Measurements from ENCODE around the gene ALG3.
"Not testable (repeated sequence)": the region's sequence is repeated elsewhere in the genome, so short reads cannot be mapped to it uniquely, and the experiment has no call there.

The ALG3 gene

GRCh38 chr3:184282941-184283340, 34.2 kb upstream of the ALG3 start:
- H3K27ac ChIP-seq (ENCODE audit: insufficient read depth, low read length, poor library complexity, severe bottlenecking) = no peak overlapping the region
- H3K4me1 ChIP-seq (ENCODE audit: control insufficient read depth, insufficient read depth, low read length, poor library complexity, severe bottlenecking) = no peaks in the 10 kb centered on the region
- no peaks in the 10 kb centered on the region for H3K36me3 ChIP-seq (ENCODE audit: control insufficient read depth, insufficient read depth, low read length)
- H3K27me3 ChIP-seq (replicated peaks; ENCODE audit: control insufficient read depth, insufficient read depth, low read length, poor library complexity, severe bottlenecking) = no peaks in the 10 kb centered on the region
- H3K4me3 ChIP-seq (ENCODE audit: insufficient read depth, low read depth, low read length, poor library complexity, severe bottlenecking) = no peak overlapping the region
- no peaks in the 10 kb centered on the region for H3K9me3 ChIP-seq (ENCODE audit: control insufficient read depth, low read length)
- no peak for DNase-seq

GRCh38 chr3:184277366-184277765, 28.6 kb upstream of the ALG3 start:
- Histone ChIP-seq H3K4me3 (ENCODE audit: insufficient read depth, low read depth, low read length, poor library complexity, severe bottlenecking) (no peak overlapping the region), H3K9me3 (ENCODE audit: control insufficient read depth, low read length) (no peaks in the 10 kb centered on the region), H3K4me1 (ENCODE audit: control insufficient read depth, insufficient read depth, low read length, poor library complexity, severe bottlenecking) (no peaks in the 10 kb centered on the region), H3K27me3 (replicated peaks; ENCODE audit: control insufficient read depth, insufficient read depth, low read length, poor library complexity, severe bottlenecking) (peaks cover 19% of the 10 kb centered on the region), H3K36me3 (ENCODE audit: control insufficient read depth, insufficient read depth, low read length) (no peaks in the 10 kb centered on the region), H3K27ac (ENCODE audit: insufficient read depth, low read length, poor library complexity, severe bottlenecking) (no peak overlapping the region)
- no peak for DNase-seq

- no peak within 1 kb of the TSS for H3K4me3 ChIP-seq (ENCODE audit: insufficient read depth, low read depth, low read length, poor library complexity, severe bottlenecking)
- H3K9me3 ChIP-seq (ENCODE audit: control insufficient read depth, low read length) = no peaks in the 10 kb centered on the region
- DNase-seq = no peak
- no peak within 1 kb of the TSS for H3K27ac ChIP-seq (ENCODE audit: insufficient read depth, low read length, poor library complexity, severe bottlenecking)
- H3K27me3 ChIP-seq (replicated peaks; ENCODE audit: control insufficient read depth, insufficient read depth, low read length, poor library complexity, severe bottlenecking) = peaks cover 19% of the 10 kb centered on the region
- no peaks in the 10 kb centered on the region for H3K4me1 ChIP-seq (ENCODE audit: control insufficient read depth, insufficient read depth, low read length, poor library complexity, severe bottlenecking)
- H3K36me3 ChIP-seq (ENCODE audit: control insufficient read depth, insufficient read depth, low read length) = no peaks in the 10 kb centered on the region
Observed at GRCh38 chr3:184275961-184276910, 27.5 kb upstream of the ALG3 start, which contains the start of gene ECE2. TSS of gene ECE2 (plus strand) at chr3:184276022. CDS start at chr3:184276154, 132 bp downstream.

- Histone ChIP-seq H3K4me1 (ENCODE audit: control insufficient read depth, insufficient read depth, low read length, poor library complexity, severe bottlenecking) (no peaks in the 10 kb centered on the region), H3K27me3 (replicated peaks; ENCODE audit: control insufficient read depth, insufficient read depth, low read length, poor library complexity, severe bottlenecking) (peaks cover 19% of the 10 kb centered on the region), H3K4me3 (ENCODE audit: insufficient read depth, low read depth, low read length, poor library complexity, severe bottlenecking) (no peak overlapping the region), H3K27ac (ENCODE audit: insufficient read depth, low read length, poor library complexity, severe bottlenecking) (no peak overlapping the region), H3K36me3 (ENCODE audit: control insufficient read depth, insufficient read depth, low read length) (no peaks in the 10 kb centered on the region), H3K9me3 (ENCODE audit: control insufficient read depth, low read length) (no peaks in the 10 kb centered on the region)
- no peak for DNase-seq
Observed at GRCh38 chr3:184275381-184275701, 26.6 kb upstream of the ALG3 start.

- H3K27ac ChIP-seq (ENCODE audit: insufficient read depth, low read length, poor library complexity, severe bottlenecking) = no peak overlapping the region
- peaks cover 20% of the 10 kb centered on the region for H3K27me3 ChIP-seq (replicated peaks; ENCODE audit: control insufficient read depth, insufficient read depth, low read length, poor library complexity, severe bottlenecking)
- H3K9me3 ChIP-seq (ENCODE audit: control insufficient read depth, low read length) = no peaks in the 10 kb centered on the region
- no peak for DNase-seq
- H3K36me3 ChIP-seq (ENCODE audit: control insufficient read depth, insufficient read depth, low read length) = no peaks in the 10 kb centered on the region
- H3K4me3 ChIP-seq (ENCODE audit: insufficient read depth, low read depth, low read length, poor library complexity, severe bottlenecking) = no peak overlapping the region
- H3K4me1 ChIP-seq (ENCODE audit: control insufficient read depth, insufficient read depth, low read length, poor library complexity, severe bottlenecking) = no peaks in the 10 kb centered on the region
Observed at GRCh38 chr3:184272269-184272668, 23.5 kb upstream of the ALG3 start.

GRCh38 chr3:184267249-184267648, 18.5 kb upstream of the ALG3 start:
- not testable (repeated sequence) for DNase-seq; H3K4me3 ChIP-seq (ENCODE audit: insufficient read depth, low read depth, low read length, poor library complexity, severe bottlenecking); H3K9me3 ChIP-seq (ENCODE audit: control insufficient read depth, low read length); H3K27me3 ChIP-seq (replicated peaks; ENCODE audit: control insufficient read depth, insufficient read depth, low read length, poor library complexity, severe bottlenecking); H3K4me1 ChIP-seq (ENCODE audit: control insufficient read depth, insufficient read depth, low read length, poor library complexity, severe bottlenecking); H3K27ac ChIP-seq (ENCODE audit: insufficient read depth, low read length, poor library complexity, severe bottlenecking); H3K36me3 ChIP-seq (ENCODE audit: control insufficient read depth, insufficient read depth, low read length)

- peaks cover 5% of the 10 kb centered on the region for H3K27me3 ChIP-seq (replicated peaks; ENCODE audit: control insufficient read depth, insufficient read depth, low read length, poor library complexity, severe bottlenecking)
Observed at GRCh38 chr3:184262764-184263179, 14.0 kb upstream of the ALG3 start.

GRCh38 chr3:184261854-184262763, 13.3 kb upstream of the ALG3 start:
- Histone ChIP-seq H3K27ac (ENCODE audit: insufficient read depth, low read length, poor library complexity, severe bottlenecking) (no peak overlapping the region), H3K4me1 (ENCODE audit: control insufficient read depth, insufficient read depth, low read length, poor library complexity, severe bottlenecking) (peaks cover 24% of the 10 kb centered on the region), H3K4me3 (ENCODE audit: insufficient read depth, low read depth, low read length, poor library complexity, severe bottlenecking) (peak overlapping the region; percentile 61), H3K9me3 (ENCODE audit: control insufficient read depth, low read length) (no peaks in the 10 kb centered on the region), H3K36me3 (ENCODE audit: control insufficient read depth, insufficient read depth, low read length) (no peaks in the 10 kb centered on the region), H3K27me3 (replicated peaks; ENCODE audit: control insufficient read depth, insufficient read depth, low read length, poor library complexity, severe bottlenecking) (peaks cover 3% of the 10 kb centered on the region)
- DNase-seq = no peak

More at GRCh38 chr3:184262764-184263179, 14.0 kb upstream of the ALG3 start:
- DNase-seq = no peak
- peak overlapping the region; percentile 61 for H3K4me3 ChIP-seq (ENCODE audit: insufficient read depth, low read depth, low read length, poor library complexity, severe bottlenecking)
- peaks cover 24% of the 10 kb centered on the region for H3K4me1 ChIP-seq (ENCODE audit: control insufficient read depth, insufficient read depth, low read length, poor library complexity, severe bottlenecking)
- no peaks in the 10 kb centered on the region for H3K36me3 ChIP-seq (ENCODE audit: control insufficient read depth, insufficient read depth, low read length)
- H3K9me3 ChIP-seq (ENCODE audit: control insufficient read depth, low read length) = no peaks in the 10 kb centered on the region
- H3K27ac ChIP-seq (ENCODE audit: insufficient read depth, low read length, poor library complexity, severe bottlenecking) = no peak overlapping the region

GRCh38 chr3:184261270-184261853, 12.6 kb upstream of the ALG3 start, which contains the start of gene CAMK2N2:
TSS of gene CAMK2N2 (minus strand) at chr3:184261553. CDS start at chr3:184261285, 268 bp downstream.
- Histone ChIP-seq H3K27ac (ENCODE audit: insufficient read depth, low read length, poor library complexity, severe bottlenecking) (peak within 1 kb of the TSS; percentile 7), H3K4me1 (ENCODE audit: control insufficient read depth, insufficient read depth, low read length, poor library complexity, severe bottlenecking) (peaks cover 24% of the 10 kb centered on the region), H3K36me3 (ENCODE audit: control insufficient read depth, insufficient read depth, low read length) (no peaks in the 10 kb centered on the region), H3K27me3 (replicated peaks; ENCODE audit: control insufficient read depth, insufficient read depth, low read length, poor library complexity, severe bottlenecking) (peaks cover 3% of the 10 kb centered on the region), H3K9me3 (ENCODE audit: control insufficient read depth, low read length) (no peaks in the 10 kb centered on the region), H3K4me3 (ENCODE audit: insufficient read depth, low read depth, low read length, poor library complexity, severe bottlenecking) (peak within 1 kb of the TSS; percentile 61)
- DNase-seq = peak; percentile 53 to 65 (median 54)
